Cortex of kidney (tissue), 1 donor: ENCODE results near the gene PRKAG3.

ENCODE experiments used
- DNase-seq: peaks from one replicate; lab custom pipeline; 2025; lab: John Stamatoyannopoulos, UW

The PRKAG3 gene

DNA sequence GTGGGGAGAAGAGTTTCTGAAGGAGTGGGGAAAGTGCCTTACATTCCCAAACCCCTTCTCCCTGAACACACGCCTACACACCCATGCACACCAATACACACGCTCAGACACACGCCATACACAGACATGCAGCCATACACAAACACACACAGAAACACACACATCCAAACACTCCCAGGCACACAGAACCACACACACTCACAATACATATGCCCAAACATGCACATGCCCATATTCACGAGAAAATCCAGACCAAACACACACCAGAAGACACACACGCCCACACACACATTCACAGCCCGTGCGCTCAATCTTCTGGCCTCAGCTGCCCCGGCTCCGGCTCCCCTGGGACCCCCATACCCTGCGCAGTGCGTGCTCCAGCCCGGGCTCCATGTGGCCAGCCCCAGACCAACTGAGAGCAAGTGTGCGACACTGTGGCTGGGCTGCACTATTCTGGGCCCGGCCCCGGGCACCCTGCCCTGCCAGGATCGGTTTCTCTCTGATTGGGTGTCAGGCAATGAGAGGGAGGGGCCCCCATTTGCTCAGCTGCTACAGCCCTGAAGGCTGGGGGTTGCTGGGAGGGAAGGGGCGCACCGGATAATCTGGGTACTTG lies at the start of gene PRKAG3:
PRKAG3 (minus strand) TSS at position 426 of the 613 bp plus-strand sequence.
- no peak for DNase-seq

DNA sequence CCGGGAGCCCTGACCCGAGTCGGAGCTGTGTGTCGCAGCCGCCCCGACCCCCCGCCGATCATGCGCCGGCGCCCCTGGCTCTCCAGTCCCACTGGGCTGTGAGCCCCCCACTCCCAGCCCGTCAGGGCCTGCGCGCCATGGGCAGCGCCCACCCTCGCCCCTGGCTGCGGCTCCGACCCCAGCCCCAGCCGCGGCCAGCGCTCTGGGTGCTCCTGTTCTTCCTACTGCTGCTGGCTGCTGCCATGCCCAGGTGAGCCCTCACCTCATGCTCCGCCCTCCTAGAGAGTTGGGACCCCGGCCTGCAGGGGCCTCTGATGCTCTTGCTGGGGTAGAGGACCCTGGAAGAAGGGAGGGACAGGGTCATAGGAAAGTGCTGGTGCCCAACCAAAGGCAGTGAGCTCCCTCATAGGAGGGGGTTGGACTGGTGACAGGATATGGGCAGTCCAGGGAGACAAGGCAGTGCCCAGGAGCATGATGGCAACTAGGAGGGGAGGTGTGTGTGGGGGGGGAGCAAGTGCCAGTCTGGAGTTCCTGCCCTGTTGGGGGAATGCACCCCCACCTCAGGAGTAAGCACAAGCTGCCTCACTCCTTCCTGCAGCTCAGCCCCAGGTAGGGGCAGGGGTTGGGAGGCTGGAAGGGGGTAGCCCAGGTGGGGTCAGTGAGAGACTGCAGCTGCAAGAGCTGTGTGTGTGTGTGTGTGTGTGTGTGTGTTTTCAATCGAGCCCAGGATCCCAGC lies 49.4 kb upstream of the PRKAG3 start:
- DNase-seq, result no peak

DNA sequence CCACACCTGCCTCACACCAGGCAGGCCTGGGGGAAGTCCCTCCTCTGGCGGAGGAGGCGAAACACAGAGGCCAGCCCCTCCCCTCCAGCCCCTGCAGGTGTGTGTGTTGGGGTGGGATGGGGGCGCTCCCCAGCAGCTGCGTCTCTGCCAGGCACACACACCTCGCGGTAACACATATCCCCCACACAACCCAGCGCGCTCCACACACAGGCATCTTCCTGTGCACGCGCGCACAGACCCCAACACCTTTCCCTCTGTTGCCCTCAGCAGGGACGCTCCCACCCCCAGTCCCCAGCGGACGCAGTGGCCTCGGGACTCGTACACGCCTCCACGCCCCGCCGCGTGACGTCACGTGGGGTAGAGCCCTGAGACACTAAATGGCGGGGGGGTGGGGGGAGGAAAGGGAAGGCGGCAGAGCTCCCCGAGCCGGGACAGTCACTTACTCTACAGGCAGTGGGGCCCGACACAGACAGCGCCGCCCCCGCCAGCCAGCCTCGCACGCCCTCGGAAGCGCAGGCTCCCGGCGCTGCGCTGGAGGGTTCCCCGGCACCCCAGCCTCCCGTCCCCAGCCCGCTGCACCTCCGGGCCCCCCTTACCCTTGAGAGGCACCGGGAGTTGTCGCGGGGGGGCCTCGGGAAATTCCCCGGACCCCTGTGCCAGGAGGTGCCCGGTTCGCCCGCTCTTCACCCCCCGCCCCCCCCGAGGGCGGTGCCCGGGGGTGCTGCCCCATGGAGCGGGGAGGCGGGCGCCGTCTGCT lies 48.7 kb upstream of the PRKAG3 start, which contains the start of gene WNT10A:
WNT10A (plus strand) TSS at position 751 of the 757 bp plus-strand sequence. CDS start 144 bp downstream, outside the sequence.
- DNase-seq, result no peak

DNA sequence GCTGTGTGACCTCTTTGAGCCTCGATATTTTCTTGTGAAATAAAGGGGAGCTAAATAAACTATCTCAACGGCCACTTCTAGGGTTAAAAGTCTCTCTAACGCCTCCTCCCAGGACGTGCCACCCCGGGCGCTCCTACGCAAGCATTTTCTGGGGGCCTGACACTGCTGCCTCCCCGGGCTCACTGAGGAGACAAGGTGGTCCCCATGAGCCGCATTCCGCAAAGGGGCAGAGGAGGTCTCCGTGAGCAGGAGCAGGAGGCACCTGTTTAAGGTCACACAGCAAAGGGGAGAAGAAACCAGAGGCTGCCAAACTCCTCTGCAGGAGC lies 48.1 kb upstream of the PRKAG3 start:
- DNase-seq, result no peak

DNA sequence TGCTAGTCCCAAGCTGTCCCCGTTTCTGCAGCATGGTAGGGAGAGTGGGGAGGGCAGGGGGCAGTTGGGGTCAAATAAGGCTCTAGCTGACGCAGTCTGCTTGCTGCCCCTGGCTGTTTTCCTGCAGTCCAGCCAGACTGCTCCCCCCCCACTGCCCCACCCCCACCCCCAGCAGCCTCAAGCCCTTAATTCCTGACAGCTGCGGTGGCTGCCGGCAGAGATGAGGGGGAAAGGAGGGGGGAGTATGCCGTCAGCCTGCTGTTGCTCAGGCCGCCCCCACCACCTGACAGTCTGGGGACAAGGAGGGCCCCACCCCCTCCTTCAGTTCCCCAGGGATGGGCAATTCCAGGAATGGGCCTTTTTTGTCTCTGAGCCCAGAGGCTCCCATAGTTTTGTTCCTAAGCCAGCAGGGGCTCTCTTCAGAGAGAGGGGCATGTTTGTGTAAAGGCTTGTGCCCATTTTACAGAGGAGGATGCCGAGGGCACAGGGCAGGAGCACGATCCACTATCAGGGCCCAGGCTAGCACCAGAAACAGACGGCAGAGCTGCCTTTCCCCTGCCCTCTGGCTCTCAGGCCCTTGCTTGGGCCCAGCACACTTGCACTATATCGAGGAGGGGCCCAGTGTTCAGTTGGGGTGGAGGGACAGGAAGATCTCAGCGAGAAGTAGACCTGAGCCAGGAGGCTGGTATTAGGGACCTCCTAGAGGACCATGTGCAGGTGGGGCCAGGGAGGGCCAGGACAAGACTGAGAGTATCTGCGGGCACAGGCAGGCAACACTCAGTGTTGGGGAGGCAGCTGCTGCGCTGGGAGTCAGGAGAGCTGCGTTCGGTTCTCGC lies 47.5 kb upstream of the PRKAG3 start:
- DNase-seq, result no peak

DNA sequence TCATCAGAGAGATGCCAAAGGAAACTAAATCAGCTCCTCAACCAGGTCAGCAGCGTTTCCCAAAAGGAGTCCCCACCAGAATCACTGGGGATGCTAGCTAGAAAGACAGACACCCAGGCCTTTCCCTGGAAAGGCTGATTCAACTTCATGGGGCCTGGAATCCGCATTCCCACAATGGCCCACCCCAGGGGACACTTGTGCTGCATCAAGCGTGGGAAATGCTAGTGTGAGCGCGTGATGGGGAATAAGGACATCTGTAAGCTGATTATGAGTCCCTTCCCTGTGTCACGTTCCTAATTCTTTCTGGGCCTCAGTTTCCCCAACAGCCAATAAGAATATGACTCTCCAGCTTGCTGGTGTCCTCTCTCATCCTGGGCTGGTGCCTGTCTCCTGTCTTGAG lies 46.9 kb upstream of the PRKAG3 start:
- DNase-seq, result no peak

DNA sequence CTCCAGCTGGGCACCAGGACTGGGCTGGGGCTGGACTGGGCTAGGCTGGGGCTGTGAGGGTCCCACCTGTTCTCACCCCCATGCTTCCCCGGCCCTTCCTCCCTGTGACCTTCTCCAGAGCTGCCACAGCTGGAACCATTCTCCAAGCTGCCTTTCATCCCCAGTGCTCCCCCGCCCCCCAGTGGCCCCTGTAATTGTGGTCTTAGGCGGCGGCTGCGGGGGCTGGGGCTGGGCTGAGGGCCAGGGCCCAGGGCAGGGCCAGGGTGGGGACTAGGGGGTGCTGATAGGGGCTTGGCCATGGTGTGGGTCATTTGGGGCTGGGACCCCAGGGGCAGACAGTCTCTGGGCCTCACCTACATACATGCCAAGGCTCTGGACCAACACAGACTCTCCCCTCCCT lies 46.3 kb upstream of the PRKAG3 start:
- DNase-seq, result no peak

DNA sequence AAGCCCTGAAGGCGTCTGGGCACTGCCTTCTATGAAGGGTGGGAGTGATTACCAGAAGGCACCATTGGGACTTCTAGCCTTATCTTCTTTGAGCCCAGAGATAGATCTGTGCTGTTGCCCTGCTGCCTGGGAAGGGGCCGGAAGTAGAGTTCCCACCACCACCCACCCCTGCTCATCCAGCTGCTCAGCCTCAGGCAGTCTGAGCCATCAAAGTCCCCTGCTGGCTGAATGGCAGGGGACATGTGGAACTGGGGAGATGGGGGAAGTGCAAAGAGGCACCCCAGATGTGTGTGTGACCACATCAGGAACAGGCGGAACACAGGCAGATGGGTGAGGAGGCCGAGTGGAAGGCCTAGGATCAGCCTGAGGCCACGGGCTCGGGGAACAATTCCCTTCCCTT lies 45.7 kb upstream of the PRKAG3 start:
- DNase-seq, result no peak

DNA sequence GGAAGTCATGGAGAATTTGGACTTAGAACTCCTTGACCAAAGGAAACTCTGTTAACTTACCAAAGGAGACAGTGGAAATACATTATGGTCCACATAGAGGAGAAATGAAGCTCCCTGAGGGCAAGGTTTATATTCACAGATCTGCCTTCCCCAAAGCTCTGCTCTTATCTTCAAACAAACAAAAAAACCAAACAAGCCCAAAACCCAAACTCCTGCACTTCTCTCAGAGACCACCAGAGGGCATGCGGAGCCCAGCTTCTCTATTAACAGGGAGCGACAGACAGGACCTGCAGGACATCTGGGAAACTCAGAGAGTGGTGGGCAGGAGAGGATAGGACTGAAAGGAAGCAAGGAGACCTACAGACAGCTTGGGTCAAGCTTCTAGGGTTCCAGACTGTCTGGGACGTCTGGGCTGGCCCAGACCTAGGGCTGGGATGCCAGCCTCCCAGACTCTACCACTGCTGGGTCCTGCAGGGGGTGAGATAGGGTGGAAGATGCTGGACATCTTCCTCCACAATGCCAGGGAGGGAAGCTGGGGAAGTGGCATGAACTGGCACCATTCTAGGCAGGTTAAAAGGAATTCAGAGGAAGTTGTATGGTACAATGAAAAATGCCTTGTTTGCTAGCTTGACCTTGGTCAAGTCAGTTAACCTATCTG lies 45.1 kb upstream of the PRKAG3 start:
- DNase-seq, result no peak

DNA sequence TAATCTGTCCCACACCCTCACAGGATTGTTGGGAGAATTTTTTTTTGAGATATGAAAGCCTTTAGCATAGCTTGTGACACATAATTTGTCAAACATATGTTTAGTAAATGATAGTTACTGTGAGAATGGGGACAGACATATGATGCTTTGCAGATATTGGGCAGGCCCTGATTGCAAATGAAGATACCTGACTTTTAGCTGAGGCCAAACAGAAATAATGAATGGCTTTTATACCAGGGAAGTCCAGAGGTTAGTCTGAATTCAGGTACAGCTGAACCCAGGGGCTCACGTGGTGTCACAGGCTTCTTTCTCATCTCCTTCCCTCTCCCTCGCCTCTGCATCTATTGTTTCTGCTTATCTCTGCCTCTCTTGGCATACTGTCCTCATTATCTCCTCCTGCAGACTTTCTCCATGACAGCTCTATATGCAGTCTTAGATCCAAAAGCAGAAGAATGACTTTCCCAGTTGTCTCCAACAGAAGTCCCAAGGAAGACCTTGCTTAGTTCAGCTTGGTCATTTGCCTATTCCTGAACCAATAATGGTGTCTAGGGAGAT lies 44.2 kb upstream of the PRKAG3 start:
- DNase-seq, result no peak

DNA sequence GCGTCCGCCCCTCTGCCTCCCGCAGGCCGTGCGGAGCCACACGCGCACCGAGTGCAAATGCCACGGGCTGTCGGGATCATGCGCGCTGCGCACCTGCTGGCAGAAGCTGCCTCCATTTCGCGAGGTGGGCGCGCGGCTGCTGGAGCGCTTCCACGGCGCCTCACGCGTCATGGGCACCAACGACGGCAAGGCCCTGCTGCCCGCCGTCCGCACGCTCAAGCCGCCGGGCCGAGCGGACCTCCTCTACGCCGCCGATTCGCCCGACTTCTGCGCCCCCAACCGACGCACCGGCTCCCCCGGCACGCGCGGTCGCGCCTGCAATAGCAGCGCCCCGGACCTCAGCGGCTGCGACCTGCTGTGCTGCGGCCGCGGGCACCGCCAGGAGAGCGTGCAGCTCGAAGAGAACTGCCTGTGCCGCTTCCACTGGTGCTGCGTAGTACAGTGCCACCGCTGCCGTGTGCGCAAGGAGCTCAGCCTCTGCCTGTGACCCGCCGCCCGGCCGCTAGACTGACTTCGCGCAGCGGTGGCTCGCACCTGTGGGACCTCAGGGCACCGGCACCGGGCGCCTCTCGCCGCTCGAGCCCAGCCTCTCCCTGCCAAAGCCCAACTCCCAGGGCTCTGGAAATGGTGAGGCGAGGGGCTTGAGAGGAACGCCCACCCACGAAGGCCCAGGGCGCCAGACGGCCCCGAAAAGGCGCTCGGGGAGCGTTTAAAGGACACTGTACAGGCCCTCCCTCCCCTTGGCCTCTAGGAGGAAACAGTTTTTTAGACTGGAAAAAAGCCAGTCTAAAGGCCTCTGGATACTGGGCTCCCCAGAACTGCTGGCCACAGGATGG lies 42.0 kb upstream of the PRKAG3 start:
- no peak for DNase-seq

DNA sequence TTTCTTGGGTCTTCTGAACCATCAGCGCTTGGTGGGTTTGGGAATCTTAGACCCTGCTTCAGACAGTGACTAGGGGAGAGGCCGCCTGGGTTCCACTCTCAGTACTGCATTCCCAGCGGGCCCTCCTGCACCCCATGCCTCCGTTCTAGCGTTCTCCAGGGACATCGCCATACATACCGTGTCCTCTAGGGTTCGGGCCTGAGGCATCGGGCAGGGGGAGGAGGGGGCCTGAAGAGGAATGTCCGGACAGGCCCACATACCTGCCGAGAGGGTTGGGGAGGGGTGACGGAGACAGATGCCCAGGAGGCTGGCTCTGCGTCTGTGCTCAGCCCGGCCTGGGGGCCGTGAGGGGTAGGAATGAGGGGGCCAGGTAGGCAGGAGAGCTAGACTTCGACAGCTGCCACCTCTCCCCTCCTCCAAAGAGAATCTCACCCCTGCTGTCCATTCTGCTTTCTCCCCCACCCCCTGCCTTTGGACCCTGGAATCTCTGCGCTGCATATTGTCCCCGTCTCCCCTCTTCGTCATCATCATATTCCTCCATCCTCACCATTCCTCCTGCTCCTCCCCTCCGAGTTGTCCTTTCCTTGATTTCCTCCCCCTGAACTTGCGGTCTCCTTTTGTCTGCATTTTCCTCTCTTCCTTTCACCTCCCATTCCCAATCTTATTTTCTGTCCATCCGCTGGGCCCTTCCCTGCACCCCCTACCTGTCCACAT lies 41.2 kb upstream of the PRKAG3 start:
- DNase-seq, result no peak

DNA sequence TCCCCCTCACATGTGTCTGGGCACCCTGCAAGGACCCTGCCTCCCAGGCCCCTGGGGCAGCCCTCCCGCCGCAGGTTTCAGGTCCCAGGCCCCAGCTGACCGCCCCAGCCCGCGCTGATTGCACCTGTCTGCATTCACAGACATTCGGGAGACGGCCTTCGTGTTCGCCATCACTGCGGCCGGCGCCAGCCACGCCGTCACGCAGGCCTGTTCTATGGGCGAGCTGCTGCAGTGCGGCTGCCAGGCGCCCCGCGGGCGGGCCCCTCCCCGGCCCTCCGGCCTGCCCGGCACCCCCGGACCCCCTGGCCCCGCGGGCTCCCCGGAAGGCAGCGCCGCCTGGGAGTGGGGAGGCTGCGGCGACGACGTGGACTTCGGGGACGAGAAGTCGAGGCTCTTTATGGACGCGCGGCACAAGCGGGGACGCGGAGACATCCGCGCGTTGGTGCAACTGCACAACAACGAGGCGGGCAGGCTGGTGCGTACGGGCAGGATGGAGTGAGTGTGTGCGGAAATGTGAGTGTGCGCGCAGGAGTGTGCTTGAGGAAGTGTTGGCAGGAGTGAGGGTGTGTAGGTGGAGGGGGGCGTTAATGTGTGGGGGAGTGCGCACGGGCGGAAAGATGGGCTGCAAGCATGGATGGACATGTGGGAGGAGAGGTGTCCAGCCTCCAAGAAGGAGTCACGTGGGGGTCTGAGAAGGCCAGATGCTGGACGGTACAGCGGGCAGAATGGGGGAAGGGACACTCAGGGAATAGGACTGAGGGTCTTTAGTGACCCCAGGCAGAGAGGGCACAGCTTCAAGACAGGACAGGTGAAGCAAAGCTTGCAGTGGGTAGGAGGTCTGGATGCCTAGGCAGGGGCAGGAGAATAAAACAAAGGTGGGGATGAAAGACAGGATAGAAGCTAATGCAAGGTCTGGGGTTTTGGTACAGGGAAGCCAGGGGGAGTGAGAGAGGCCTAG lies 40.0 kb upstream of the PRKAG3 start:
- no peak for DNase-seq

DNA sequence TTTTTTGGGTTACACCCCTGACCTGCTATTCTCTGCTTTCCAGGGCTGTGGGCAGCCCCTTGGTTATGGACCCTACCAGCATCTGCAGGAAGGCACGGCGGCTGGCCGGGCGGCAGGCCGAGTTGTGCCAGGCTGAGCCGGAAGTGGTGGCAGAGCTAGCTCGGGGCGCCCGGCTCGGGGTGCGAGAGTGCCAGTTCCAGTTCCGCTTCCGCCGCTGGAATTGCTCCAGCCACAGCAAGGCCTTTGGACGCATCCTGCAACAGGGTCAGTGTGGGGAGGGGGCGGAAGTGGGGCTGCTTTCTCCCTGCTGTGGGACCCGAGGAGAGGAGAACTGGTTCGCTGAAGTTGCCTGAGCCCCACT lies 39.4 kb upstream of the PRKAG3 start:
- DNase-seq, result no peak

DNA sequence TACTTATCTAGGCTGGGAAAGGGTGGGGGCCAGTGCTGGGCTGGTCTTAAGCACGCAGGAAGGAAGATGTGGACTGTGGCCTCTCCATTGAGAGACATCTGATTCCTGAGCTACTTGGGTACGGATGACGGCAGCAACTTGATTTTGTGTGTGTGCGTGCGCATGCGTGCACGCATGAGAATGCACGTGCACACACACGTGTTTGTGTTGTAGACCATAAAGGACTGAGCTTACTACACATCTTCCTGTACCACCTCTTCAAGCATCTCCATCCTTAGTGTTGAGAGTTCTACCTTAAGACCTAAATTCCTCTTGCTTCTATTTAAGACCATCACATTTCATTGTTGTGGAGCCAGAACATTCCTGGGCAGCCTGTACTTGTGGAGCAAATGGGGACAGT lies 37.5 kb upstream of the PRKAG3 start:
- no peak for DNase-seq

DNA sequence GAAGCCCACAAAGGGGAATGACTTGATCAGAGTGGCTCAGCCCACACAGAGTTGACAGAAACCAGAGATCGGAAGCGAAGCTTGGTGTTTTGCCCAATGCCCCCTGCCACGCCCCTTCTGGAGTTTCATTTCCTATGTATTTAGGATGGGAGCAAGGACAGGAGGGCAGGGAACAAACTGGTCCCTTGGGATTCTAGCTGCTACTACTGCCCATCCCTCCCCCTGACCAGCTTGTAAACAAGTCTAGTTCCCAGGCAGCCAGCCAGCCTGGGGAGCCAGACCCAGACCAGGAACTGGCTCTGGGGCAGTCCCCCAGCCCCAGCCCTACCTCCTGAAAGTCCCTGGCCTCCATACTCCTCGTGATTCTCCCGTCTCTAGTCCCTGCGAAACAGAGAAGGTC lies 36.3 kb upstream of the PRKAG3 start:
- no peak for DNase-seq

DNA sequence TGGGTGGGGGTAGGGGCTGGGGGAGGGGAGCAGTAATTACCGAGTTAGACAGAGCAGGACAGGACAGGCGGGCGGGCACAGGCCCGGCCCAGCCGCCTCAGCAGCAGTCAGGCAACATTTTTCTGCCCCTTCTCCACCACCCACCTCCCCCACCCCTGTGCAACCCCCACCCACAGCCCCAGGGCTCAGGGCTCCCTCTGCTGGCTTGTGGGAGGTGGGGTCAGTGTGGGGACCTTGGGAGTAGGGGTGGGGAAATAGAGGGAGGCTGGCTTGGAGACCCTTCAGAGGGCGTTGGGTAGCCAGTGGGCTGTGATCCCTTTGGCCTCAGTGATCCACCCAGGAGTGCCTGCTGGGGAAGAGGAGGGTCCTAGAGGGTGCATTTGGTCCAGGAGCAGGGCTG lies 34.4 kb upstream of the PRKAG3 start:
- no peak for DNase-seq

DNA sequence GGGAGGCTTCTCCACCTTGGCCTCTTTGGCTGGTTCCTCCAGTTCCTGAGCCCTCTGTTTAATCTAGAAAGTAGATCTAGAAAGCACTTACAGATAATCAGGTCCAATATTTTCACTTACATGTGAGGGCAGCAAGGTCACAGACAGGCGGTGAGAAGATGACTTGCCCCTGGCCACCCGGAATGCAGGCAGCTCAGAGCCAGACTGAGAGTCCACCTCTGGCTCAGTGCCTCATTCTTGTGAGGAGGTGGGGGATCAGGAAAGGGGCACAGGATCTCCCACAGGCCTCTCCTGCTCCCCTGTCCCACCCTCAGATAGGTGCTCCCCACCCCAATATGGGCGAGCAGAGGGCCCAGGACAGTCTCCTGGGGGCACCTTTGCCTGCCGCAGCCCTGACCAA lies 33.8 kb upstream of the PRKAG3 start:
- no peak for DNase-seq

DNA sequence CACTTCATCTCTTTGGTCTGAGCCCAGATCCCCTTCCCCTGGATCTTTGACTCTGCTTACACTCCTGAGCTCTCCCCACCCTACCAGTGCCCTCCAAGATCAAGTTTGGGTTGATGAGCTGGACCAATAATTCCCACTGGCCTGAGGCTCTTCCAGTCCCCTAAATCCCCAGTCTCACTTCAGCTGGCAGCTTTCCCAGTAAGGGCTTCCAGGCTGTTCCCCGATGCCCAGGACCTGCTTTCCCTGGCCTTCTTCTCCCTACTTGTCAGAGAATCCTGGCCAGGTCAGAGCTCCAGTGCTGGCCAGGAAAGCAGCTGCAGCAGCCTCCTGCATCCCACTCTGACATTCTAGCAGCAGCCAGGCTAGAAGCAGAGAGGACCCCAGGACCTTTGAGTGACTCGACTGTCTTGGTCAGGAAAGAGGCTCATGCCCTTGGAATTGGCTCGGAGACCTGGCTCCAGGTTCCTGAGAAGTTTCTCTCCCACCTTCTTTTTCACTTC lies 31.5 kb upstream of the PRKAG3 start:
- no peak for DNase-seq
